ENCODE data around the gene SPTBN4.

Gene SPTBN4

DNA sequence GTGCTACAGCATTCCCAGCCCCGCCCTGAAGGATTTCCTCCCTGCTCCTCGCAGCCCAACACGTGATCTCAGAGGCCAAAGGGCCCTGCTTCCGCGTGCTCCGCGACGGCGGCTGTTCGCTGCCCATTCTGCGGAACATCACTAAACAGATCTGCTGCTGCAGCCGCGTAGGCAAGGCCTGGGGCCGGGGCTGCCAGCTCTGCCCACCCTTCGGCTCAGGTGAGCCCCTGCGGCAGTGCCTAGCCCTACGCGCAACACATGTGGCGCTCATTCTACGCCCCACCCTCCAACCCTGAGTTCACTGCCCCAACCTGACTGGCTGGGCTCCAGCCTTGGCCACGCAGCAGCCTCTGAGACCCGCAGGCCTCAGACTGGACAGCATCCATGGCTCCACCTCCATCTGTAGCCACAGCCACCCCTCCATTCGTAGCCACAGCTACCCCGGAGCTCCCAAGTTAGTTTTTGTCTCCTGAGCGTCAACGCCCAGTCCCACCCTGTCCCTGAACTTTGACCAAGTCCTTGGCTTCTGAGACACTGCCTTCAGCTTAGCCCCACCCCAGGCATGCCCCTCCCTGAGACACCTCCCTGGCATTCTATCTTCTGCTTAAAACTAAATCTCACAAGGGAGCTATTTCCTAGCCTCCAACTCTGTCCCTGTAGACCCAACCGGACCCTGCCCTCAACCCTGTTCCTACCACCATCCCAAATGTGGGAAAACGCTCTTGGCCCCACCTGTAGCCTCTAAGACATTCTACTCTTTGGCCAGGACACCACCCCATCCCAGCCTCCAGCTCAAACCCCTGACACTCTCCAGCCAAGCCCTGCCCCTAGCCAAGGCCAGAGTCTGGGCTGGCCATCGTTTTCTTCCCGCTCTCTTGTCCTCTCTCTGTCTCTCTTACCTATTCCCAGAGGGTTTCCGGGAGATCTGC lies 140.8 kb downstream of the SPTBN4 start:
- DNase-seq = no peak

DNA sequence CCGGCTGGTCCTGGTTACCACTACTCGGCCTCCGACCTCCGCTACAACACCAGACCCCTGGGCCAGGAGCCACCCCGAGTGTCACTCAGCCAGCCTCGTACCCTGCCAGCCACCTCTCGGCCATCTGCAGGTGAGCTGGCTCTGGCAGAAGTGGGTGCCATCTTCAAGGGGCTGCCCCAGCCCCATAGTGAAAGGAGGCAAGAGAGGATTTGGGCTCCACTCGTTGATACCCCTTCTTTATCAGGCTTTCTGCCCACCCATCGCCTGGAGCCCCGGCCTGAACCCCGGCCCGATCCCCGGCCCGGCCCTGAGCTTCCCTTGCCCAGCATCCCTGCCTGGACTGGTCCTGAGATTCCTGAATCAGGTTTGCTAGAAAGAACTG lies 141.4 kb downstream of the SPTBN4 start:
- DNase-seq = no peak

DNA sequence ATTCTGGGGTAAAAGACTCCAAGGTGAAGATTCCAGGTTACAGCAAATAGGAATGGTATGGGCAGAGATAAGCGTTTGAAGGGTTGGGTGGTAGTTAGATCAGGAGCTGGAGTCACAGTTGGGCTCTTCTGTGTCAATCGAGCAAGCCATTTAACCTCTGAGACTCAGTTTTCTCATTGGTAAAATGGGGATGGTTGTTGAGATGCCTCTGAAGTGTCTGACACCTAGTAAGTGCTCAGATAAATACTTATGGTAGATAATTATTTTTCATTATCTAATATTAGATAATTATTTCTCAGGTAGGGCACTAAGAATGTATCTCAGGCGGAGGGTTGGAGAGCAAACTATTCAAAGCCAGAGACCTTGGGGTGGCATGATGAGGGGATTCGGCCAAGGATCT lies 142.2 kb downstream of the SPTBN4 start:
- no peak for DNase-seq

DNA sequence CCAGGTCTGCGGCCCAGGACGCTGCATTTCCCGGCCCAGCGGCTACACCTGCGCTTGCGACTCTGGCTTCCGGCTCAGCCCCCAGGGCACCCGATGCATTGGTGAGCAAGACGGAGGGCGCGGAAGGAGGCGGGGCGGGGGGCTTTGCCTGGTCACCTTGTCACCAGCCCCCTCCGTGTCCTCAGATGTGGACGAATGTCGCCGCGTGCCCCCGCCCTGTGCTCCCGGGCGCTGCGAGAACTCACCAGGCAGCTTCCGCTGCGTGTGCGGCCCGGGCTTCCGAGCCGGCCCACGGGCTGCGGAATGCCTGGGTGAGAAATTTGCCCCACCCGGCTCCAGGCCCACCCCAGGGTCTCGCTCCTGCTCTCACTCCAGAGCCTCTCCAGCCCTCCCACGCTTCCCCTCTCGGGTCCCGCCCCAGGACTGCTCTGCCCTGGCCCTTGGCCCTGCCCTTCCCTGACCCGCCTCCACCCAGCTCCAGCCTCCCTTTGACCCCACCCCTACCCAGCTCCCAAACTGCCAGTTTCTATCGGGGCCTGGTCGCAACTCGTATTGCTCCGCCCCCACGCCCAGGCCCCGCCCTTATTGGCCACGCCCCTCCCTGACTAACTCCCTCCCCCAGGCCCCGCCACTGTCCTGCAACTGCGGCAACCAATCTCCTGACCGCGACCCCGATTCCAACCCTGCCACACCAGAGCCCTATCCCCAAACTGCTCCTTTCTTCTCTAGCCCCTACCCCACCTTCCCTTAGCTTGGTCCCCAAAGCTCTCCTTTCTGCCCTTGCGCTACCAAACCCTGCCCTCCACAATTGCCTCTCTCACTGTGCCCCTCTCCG lies 143.0 kb downstream of the SPTBN4 start:
- DNase-seq = no peak

DNA sequence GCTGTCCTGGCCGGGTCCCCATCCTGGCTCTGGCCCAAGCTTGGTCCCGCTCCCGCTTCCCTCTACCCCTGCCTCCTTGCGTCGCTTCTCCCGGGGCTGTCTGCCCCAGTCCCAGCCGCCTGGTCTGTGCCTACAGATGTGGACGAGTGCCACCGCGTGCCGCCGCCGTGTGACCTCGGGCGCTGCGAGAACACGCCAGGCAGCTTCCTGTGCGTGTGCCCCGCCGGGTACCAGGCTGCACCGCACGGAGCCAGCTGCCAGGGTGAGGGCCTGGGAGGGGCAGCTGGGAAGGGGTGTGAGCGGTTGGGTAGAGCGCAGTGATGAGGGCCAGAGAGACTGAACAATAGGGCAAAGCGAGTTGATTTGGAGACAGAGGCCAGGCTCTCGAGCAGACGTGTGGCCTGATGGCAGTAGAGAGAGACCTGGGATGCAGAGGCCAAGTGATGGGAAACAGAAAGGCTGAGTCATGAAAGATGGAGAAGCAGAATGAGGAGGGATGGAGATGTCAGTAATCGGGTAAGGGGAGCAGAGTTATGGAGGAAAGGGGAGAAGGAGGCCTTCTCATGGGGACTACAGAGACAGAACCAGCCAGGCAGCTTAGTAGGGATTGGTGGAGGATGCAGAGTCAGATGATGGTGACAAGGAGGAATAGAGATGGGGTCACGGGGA lies 143.7 kb downstream of the SPTBN4 start:
- DNase-seq = no peak

DNA sequence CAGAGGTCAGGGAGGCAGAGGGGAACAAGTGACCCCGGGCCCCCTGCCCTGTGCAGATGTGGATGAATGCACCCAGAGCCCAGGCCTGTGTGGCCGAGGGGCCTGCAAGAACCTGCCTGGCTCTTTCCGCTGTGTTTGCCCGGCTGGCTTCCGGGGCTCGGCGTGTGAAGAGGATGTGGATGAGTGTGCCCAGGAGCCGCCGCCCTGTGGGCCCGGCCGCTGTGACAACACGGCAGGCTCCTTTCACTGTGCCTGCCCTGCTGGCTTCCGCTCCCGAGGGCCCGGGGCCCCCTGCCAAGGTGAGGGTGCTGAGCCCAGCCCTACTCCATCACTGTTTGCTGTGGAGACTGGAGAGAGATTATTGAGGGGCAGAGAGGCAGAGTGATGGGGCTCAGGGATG lies 144.3 kb downstream of the SPTBN4 start:
- DNase-seq = no peak

DNA sequence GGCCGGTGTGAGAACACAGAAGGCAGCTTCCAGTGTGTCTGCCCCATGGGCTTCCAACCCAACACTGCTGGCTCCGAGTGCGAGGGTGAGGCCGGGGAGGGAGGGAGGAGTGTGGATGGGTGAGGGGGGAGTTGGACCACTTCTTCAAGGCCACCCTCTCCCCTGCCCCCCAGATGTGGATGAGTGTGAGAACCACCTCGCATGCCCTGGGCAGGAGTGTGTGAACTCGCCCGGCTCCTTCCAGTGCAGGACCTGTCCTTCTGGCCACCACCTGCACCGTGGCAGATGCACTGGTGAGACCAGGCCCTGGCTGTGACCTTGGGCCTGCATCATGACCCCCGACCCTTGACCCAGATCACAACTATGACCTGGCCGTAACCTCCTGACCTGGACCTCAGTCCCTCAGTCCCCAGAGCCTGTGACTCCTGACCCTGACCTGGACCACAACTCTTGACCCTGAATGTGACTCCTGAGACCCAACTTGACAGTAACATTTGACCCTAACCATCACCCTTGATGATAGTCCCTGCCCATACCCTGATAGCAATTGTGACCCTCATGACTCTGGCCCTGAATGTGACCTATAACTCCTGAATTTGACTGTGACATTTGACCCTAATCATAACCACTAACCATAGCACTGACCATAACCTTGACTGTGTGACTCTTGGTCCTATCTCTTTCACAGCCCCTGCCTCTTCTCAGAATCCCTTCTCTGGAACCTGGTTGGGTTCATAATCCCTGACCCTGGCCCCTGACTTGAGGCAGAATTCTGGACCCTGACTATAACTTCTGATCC lies 145.3 kb downstream of the SPTBN4 start:
- DNase-seq = no peak

DNA sequence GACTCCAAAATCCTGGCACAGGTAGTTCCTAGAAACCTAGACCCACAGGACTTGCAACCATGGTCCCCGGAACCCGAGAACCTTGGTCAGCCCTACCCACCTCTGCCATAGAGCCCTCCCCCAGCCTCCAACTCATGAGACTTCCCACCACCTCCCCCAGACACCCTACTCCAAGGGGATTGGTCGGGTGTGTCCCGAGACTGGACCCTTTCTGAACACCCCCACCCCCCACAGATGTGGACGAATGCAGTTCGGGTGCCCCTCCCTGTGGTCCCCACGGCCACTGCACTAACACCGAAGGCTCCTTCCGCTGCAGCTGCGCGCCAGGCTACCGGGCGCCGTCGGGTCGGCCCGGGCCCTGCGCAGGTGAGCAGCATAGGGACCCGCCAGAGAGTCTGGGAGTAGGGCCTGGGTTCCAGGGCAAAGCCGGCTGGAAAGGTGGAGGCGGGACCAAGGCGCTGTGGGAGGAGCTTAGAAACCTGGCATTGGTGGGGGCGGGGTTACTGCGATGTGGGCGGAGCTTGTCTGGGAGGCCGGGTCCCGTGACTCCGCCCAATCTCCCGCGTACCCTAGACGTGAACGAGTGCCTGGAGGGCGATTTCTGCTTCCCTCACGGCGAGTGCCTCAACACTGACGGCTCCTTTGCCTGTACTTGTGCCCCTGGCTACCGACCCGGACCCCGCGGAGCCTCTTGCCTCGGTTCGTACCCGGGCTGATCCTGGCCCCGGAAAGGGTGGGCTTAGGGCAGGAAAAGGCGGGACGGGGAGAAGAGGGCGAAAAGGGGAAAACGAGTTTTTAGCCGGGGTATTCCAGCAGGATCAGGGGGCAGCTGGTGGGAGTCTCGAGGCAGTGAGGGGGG lies 146.3 kb downstream of the SPTBN4 start:
- no peak for DNase-seq

DNA sequence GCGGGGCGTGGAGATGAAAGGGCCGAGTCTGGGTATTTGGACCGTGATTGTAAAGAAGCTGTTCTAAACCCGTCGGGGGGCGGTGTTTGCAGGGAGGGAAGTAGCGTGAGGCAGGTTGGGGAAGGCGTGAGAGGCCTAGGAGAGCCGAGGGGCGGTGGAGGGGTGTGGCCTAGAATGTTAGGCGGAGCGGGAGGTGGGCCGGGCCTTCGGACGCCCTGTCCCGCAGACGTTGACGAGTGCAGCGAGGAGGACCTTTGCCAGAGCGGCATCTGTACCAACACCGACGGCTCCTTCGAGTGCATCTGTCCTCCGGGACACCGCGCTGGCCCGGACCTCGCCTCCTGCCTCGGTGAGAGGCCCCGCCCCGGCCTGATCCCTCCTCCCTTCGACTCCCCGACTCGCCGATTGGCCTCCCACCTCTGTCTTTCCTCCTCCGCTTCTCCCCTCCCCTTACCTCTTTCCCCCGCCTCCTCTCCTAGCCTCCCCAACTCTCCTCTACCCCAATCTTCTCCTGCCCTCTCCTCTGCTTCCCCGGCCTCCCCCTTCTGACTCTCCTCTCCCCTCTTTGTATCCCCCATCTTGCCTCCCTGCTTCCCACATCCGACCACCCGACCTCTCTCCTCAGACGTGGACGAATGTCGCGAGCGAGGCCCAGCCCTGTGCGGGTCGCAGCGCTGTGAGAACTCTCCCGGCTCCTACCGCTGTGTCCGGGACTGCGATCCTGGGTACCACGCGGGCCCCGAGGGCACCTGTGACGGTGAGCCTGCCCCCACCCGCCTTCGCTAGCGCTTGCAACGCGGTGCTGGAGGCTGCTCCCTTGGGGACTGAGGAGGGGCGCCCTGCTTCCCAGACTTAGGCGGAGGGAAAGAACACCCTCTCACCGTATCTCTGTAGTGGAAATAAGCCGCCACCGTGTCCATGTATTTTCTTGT lies 147.2 kb downstream of the SPTBN4 start:
- no peak for DNase-seq

DNA sequence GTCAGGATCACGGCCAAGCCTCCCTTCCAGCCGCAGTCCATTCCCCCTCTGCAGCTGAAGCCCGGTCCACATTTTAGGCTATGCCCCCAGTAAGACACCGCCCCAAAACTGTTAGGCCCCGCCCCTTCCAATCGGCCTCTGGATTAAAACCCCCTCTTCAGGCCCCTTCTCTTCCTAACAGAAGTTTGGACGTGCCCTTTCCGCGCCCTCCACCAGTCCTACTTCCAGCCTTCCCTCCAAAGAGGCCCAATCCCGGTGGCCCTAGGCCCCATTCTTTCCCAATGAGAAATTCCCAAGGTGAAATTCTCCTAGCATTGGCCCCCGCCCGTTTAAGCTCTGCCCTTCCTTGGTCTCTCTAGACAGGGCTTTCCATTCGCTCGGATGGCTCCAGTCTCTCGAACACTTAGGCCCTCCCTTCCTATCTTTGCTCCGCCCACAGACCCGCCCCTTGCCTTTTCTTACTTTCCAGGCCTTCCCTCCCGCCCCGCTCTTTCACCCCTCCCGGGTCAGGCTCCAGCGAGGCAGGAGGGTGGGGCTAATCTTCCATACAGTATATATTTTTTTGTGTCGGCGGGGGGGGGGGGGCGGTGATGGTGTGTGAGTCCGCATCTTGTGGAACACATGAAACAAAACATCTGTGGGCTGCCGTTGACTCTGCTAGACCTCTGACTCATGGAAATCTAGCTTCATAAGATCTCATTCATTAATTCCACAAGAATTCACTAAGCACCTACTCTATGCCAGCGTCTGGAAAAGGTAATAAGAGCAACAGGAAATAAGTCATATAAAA lies 148.0 kb downstream of the SPTBN4 start:
- no peak for DNase-seq

DNA sequence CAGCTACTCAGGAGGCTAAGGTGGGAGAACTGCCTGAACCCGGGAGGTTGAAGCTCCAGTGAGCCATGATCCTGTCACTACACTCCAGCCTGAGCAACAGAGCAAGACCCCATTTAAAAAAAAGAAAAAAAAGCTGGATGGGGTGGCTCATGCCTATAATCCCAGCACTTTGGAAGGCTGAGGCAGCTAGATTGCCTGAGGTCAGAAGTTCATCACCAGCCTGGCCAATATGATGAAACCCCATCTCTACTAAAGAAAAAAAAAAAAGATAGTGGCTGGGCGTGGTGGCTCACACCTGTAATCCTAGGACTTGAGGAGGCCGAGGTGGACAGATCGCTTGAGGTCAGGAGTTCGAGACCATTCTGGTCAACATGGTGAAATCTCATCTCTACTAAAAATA lies 149.4 kb downstream of the SPTBN4 start:
- DNase-seq = no peak

DNA sequence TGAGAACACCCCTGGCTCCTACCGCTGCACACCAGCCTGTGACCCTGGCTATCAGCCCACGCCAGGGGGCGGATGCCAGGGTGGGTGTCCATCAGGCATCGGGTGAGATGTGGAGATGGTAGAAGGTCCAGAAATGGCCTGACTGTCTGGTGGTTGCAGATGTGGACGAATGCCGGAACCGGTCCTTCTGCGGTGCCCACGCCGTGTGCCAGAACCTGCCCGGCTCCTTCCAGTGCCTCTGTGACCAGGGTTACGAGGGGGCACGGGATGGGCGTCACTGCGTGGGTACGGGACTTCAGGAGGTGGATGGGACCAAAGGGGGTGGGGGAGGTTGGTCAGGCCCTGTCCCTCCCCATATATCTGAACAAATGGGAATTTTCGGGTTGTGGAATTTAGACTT lies 150.1 kb downstream of the SPTBN4 start:
- no peak for DNase-seq

DNA sequence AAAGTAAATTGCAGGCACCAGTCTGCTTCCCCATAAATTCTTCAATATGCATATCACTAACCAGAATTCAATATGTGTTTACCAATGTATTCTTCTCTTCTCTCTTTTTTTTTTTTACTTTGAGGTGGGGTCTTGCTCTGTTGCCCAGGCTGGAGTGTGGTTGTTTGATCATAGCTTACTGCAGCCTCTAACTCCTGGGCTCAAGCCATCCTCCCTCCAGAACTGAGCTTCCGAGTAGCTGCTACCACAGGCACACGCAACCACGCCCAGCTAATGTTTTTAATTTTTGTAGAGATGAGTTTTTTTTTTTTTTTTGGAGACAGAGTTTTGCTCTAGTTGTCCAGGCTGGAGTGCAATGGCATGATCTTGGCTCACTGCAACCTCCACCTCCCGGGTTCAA lies 151.2 kb downstream of the SPTBN4 start:
- no peak for DNase-seq

DNA sequence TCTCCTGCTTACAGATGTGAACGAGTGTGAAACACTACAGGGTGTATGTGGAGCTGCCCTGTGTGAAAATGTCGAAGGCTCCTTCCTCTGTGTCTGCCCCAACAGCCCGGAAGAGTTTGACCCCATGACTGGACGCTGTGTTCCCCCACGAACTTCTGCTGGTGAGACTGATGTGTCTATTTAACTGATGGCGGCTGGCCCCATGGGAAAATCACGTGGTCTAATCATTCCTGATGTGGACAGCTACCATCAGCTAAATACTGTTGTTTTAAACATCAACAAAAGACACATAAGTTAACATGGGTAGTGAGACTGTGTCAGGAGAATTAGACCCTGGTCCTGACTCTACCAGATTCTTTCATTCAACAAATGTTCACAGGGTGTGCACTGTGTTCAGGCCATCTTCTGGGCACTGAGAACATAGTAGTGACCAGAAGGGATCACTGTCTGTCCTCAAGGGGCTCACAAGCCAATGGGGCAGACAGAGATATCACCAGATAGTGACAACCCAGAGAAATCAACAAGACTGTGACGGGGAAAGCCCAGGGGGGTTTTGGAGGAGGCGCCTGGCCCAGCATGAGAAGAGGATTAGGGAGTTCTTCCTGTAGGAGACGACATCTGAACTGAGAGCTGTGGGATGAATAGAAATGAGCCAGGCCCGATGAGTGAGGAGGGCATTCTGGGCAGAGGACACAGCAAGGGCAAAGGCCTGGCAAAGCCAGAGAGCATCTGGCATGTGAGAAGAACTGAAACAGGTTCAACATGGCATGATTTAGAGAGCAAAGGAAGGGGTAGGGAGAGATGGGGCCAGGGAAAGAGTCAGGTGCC lies 152.7 kb downstream of the SPTBN4 start:
- DNase-seq = no peak

DNA sequence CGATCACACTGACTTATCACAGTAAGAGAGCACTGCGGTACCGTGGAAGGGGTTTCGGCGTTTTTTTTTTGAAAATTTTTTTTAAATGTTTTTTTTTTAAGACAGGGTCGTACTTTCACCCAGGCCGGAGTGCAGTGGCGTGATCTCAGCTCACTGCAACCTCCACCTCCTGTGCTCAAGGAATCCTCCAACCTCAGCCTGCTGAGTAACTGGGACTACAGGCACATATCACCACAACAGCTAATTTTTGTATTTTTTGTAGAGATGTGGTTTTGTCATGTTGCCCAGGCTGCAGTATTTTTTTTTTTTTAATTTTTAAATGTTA lies 153.3 kb downstream of the SPTBN4 start:
- DNase-seq = no peak

DNA sequence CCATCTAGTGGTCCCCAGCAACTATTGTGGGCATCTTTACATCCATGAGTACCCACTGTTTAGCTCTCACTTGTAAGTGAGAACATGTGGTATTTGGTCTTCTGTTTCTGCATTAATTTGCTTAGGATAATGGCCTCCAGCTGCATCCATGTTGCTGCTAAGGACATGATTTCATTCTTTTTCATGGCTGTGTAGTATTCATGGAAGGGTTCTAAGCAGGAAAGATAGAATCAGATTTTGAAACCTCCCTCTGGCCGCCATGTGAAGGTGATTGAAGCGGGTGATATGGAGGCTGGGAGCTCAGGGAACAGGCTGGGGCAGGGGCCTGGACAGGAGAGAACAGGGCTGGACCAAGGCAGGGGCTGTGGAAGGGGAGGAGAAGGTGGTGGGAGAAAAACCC lies 154.5 kb downstream of the SPTBN4 start:
- DNase-seq = no peak

DNA sequence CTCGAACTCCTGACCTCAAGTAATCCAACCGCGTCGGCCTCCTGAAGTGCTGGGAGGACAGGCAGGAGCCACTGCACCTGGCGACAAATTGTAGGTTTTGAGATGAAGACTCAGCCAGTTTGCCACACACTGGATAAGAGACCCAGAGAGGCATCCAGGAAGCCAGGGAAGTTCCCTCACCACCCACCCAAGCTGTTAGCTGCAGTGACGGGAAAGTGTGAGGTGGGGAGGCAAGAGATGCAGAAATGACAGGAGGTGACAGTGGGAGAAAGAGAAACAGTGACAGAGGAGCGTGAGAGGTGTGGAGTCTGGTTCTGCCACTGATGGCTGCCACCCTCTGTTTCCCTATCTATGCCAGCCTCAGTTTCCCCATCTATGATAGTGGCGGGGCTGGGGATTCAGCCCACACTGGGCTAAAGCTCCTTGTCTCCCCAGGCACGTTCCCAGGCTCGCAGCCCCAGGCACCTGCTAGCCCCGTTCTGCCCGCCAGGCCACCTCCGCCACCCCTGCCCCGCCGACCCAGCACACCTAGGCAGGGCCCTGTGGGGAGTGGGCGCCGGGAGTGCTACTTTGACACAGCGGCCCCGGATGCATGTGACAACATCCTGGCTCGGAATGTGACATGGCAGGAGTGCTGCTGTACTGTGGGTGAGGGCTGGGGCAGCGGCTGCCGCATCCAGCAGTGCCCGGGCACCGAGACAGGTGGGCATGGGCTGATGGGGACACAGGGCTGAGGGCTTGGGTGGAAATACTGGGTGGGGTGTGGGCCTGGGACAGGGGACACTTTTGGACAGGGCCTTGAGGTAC lies 155.4 kb downstream of the SPTBN4 start:
- DNase-seq = no peak

DNA sequence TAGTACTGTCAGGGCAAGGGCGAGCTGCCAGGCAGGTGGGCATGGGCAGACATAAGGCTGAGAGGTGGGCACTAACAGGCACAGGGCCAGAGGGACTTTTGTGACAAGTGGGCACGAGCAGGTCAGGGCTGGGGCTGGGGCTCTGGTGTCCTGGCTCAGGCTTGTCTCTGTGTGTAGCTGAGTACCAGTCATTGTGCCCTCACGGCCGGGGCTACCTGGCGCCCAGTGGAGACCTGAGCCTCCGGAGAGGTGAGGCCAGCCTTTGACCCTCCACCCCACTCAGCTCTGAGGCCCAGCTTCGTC lies 155.9 kb downstream of the SPTBN4 start:
- no peak for DNase-seq
